AG04449 (cell line): Measurements from ENCODE around the gene GALNTL6.

ENCODE experiments used
- CTCF ChIA-PET: fragments of 350-600 bp; formaldehyde crosslinking; extraction: SDS; loops from one replicate; lab custom pipeline; 2021; ENCODE audit warnings: antibody characterized with exemption; lab: Yijun Ruan, JAX
- POLR2A ChIA-PET: fragments of 400-600, 350-600 bp; formaldehyde crosslinking; extraction: SDS; loops from one replicate; lab custom pipeline; 2020; ENCODE audit warnings: antibody characterized with exemption, inconsistent platforms; lab: Yijun Ruan, JAX
- DNase-seq: peaks from one replicate; pipeline ENCODE4 v3.0.0-alpha.2; 2010; ENCODE audit warnings: low read depth, low spot score
- H3K4me3 ChIP-seq: 2 replicates; pipeline ENCODE4 v1.5.1; 2011; ENCODE audit warnings: low read depth, mild to moderate bottlenecking, control low read depth, low read length
- CTCF ChIP-seq: IDR thresholded peaks from one replicate; pipeline ENCODE4 v1.5.1; 2011; ENCODE audit warnings: mild to moderate bottlenecking, moderate library complexity, low read length, control low read depth, inconsistent platforms; ENCODE audit not compliant: insufficient read depth; ENCODE audit errors: missing control alignments

Gene GALNTL6

DNA sequence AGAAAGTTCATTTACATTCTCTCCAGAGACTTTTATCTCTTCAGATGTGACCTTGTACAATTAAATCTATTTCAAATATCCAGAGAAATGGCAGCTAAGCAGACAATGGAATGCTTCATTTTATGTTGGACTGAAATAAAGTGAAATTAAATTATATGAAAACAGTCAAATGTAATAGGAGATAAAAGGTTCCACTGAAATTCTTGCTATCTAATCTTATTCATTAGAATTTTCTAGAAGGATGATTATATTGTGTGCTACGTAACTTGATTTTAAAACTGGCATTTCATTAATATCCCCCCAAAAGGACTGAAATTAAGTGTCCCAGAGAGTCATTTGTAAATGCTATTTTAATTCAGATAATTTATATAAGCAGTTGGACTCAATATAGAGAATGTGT lies 708.5 kb downstream of the GALNTL6 start:
- ChIA-PET POLR2A (no interaction called here), CTCF (no interaction called here)
- no peak for TF ChIP-seq CTCF

DNA sequence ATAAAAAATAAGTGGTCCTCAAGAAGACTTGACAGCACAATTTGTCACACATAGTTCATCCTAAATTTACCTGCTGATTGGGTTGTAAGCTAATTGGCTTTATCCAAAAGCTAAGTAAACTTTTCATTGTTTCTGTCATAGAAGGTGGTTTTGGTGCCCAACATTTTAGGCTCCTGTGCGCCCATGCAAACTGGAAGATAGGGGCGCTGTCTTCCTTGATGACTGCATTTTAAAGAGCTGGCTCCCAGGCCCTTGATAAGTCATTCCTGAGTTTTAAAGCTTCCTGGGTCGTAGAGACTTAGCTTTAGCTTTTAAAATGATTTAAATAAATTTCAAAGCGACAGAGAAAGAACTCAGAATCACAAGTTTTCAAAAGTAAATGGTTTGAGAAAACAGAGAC lies 730.0 kb downstream of the GALNTL6 start:
- H3K4me3 ChIP-seq = no peak overlapping the region
- no peak for DNase-seq
- no peak for TF ChIP-seq CTCF
- CTCF ChIA-PET = no interaction called here
- POLR2A ChIA-PET = no interaction called here

More for the DNA sequence above, 708.5 kb downstream of the GALNTL6 start:
- no peak for DNase-seq
- H3K4me3 ChIP-seq = no peak overlapping the region

GRCh38 chr4:172546782-172547181 lies 733.6 kb downstream of the GALNTL6 start:
- H3K4me3 ChIP-seq = no peak overlapping the region
- CTCF ChIA-PET = no interaction called here
- TF ChIP-seq CTCF = no peak
- POLR2A ChIA-PET = no interaction called here
- no peak for DNase-seq

DNA sequence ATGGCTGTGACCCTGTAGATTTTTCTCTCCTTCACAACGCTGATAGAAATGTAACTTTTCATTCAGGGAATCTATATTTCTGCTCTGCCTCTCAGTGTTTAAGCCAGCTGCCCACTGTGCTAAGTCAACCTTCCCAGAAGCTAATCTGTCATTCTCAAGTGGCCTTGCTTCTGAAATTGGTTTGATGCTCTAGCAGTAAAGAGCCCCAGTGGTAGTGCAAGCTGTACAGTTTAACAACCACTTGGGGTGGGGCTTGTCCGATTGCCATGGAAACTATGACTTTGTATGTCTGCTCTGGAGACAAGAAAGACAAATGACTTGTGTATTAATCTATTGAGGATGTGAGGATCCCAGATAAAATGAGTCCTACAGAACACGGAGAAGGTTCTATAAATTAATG lies 734.5 kb downstream of the GALNTL6 start:
- no peak for TF ChIP-seq CTCF
- ChIA-PET CTCF (no interaction called here), POLR2A (no interaction called here)
- no peak overlapping the region for H3K4me3 ChIP-seq
- no peak for DNase-seq

DNA sequence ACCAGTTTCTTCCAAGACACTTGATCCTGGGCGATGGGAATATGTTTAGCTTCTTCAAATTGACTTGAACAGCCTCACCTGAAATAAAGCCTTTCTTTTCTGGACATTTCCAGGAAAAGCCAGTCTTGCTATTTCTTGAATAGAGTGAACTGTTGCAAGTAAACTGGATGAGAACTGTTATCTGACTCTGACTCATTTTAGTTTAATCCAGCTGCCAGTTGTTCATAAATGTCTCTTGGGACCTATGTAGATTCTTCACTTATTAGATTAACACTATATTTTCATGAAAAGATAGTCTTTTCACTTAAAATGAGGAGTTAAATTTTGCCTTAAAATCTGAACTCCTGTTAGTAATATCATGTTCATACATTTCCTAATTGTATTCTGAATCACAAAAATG lies 740.0 kb downstream of the GALNTL6 start:
- ChIA-PET CTCF (no interaction called here), POLR2A (no interaction called here)
- no peak for TF ChIP-seq CTCF
- no peak overlapping the region for H3K4me3 ChIP-seq
- DNase-seq = no peak

DNA sequence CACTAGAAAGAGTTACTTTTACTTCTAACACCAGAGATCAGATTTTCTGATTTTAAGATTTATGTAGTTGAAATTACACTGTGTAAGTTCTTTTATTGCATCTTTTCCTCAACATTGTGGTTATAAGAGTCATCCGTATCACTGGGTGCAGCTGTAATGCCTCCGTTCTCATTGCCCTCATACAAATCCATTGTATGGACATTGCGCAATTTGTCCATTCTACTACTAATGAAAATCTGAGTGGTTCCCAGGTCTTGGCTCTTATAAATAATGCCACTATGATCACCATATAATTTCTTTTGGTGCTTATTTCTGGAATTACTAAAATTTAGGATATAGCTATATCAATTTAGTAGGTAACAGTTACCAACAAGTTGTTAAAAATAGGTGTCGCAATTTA lies 741.4 kb downstream of the GALNTL6 start:
- CTCF ChIA-PET = no interaction called here
- POLR2A ChIA-PET = no interaction called here
- DNase-seq = no peak
- no peak overlapping the region for H3K4me3 ChIP-seq
- no peak for TF ChIP-seq CTCF
